SU-DHL-6 (cell line): ENCODE measurements around the gene TMEM117.

Experiments used
- H2AFZ ChIP-seq: fragments of 200-600 bp; sonication (generic); 2 replicates; pipeline ENCODE4 v1.6.1; 2014; ENCODE audit warnings: low read depth, mild to moderate bottlenecking, moderate library complexity, mixed read lengths, antibody characterized with exemption, low read length; ENCODE audit not compliant: severe bottlenecking
- H3F3A ChIP-seq: fragments of 200-600 bp; shearing (Covaris generic); 2 replicates; pipeline ENCODE4 v1.6.0; 2016; ENCODE audit warnings: antibody characterized with exemption, mild to moderate bottlenecking; ENCODE audit not compliant: insufficient read depth
- H3K27ac ChIP-seq: fragments of 200-600 bp; sonication (generic); 2 replicates; pipeline ENCODE4 v1.5.1; 2016; ENCODE audit warnings: low read depth, mild to moderate bottlenecking, low read length, moderate library complexity, mixed read lengths
- H3K27me3 ChIP-seq: fragments of 200-600 bp; sonication (generic), shearing (Covaris generic); 2 replicates; pipeline ENCODE4 v1.6.0; 2014; ENCODE audit warnings: mild to moderate bottlenecking, low read length
- H3K36me3 ChIP-seq: fragments of 200-600 bp; sonication (generic); 2 replicates; pipeline ENCODE4 v1.6.1; 2014; ENCODE audit warnings: mild to moderate bottlenecking, low read length, mixed read lengths
- H3K4me2 ChIP-seq: fragments of 300-600, 200-600 bp; shearing (Covaris generic), sonication (generic); 2 replicates; pipeline ENCODE4 v1.6.0; 2014; ENCODE audit warnings: low read length, low read depth, mild to moderate bottlenecking; ENCODE audit not compliant: poor library complexity, severe bottlenecking
- H3K4me3 ChIP-seq: fragments of 200-600 bp; sonication (generic); 2 replicates; pipeline ENCODE4 v1.5.1; 2014; ENCODE audit warnings: antibody characterized with exemption, low read length, mild to moderate bottlenecking, mixed read lengths; ENCODE audit not compliant: insufficient read depth, poor library complexity, severe bottlenecking
- H3K79me2 ChIP-seq: fragments of 200-600 bp; sonication (generic); 2 replicates; pipeline ENCODE4 v1.6.1; 2014; ENCODE audit warnings: mild to moderate bottlenecking, low read length, moderate library complexity; ENCODE audit not compliant: insufficient read depth
- H3K9ac ChIP-seq: fragments of 200-600 bp; sonication (generic); 2 replicates; pipeline ENCODE4 v1.7.0; 2014; ENCODE audit warnings: mild to moderate bottlenecking, low read length
- H3K9me2 ChIP-seq: fragments of 200-600 bp; sonication (generic); replicated peaks from 2 replicates; pipeline ENCODE4 v1.6.1; 2014; ENCODE audit warnings: low read length; ENCODE audit not compliant: insufficient read depth
- H3K9me3 ChIP-seq: fragments of 200-600 bp; sonication (generic); 2 replicates; pipeline ENCODE4 v1.6.1; 2014; ENCODE audit warnings: low read length, mixed read lengths; ENCODE audit not compliant: insufficient read depth
- H4K20me1 ChIP-seq: fragments of 200-600 bp; sonication (generic); 2 replicates; pipeline ENCODE4 v1.6.1; 2014; ENCODE audit warnings: low read depth, mild to moderate bottlenecking, antibody characterized with exemption, low read length, moderate library complexity, mixed read lengths
- CTCF ChIP-seq: fragments of 200-600 bp; sonication (generic); IDR thresholded peaks from one replicate; pipeline ENCODE4 v1.5.1; 2017; ENCODE audit warnings: antibody characterized with exemption, mild to moderate bottlenecking, low read length, moderate library complexity; ENCODE audit not compliant: insufficient read depth, poor library complexity, severe bottlenecking
- EZH2phosphoT487 ChIP-seq: fragments of 200-600 bp; sonication (generic), shearing (Covaris generic); conservative IDR thresholded peaks from 2 replicates; pipeline ENCODE4 v1.6.1; 2018; ENCODE audit warnings: mild to moderate bottlenecking, antibody characterized with exemption, low read length, moderate library complexity, mixed read lengths

Gene TMEM117

DNA sequence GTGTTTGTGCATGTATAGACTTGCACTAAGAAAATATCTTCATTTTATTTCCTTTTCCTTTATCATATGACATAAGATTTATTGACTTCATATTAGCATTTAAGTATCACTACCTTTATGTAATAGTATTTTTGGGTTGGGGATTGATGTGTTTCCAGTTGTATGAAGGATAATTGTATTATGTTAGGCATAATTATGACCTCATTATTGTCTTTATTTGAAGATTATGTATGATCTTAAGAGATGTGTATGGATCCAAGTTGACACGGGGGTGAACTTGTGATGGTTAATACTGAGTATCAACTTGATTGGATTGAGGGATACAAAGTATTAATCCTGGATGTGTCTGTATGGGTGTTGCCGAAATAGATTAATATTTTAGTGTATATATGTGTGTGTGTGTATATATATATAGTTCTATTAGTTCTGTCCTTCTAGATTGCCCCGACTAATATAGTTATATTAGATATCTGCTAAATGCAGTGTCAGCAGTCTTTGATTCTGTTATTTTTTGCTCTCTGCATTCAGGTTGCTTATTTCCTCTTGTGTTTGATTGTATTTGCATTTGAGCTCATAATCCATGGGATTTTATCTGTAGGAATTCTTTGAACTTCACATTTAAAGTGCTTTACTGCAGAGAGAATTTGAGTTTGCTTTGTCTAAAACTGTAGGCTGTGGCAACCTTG lies 211.0 kb downstream of the TMEM117 start:
- H2AFZ ChIP-seq = no peak overlapping the region
- H3K9ac ChIP-seq = no peak overlapping the region
- no peaks in the 10 kb centered on the region for H3F3A ChIP-seq
- H3K4me2 ChIP-seq = no peak overlapping the region
- no peak overlapping the region for H3K27ac ChIP-seq
- H4K20me1 ChIP-seq = no peaks in the 10 kb centered on the region
- no peaks in the 10 kb centered on the region for H3K79me2 ChIP-seq
- H3K4me3 ChIP-seq = no peak overlapping the region
- no peak for TF ChIP-seq CTCF
- TF ChIP-seq EZH2phosphoT487 = no peak
- H3K27me3 ChIP-seq = no peaks in the 10 kb centered on the region
- no peaks in the 10 kb centered on the region for H3K36me3 ChIP-seq
- no peaks in the 10 kb centered on the region for H3K9me2 ChIP-seq
- H3K9me3 ChIP-seq = no peaks in the 10 kb centered on the region

GRCh38 chr12:44052554-44052953 lies 216.7 kb downstream of the TMEM117 start:
- H3K9me2 ChIP-seq = no peaks in the 10 kb centered on the region
- H3K9ac ChIP-seq = no peak overlapping the region
- H3K4me3 ChIP-seq = no peak overlapping the region
- H3F3A ChIP-seq = no peaks in the 10 kb centered on the region
- TF ChIP-seq CTCF = no peak
- no peak for TF ChIP-seq EZH2phosphoT487
- no peaks in the 10 kb centered on the region for H3K27me3 ChIP-seq
- H2AFZ ChIP-seq = no peak overlapping the region
- no peaks in the 10 kb centered on the region for H4K20me1 ChIP-seq
- no peaks in the 10 kb centered on the region for H3K9me3 ChIP-seq
- no peaks in the 10 kb centered on the region for H3K36me3 ChIP-seq
- H3K4me2 ChIP-seq = no peak overlapping the region
- no peaks in the 10 kb centered on the region for H3K79me2 ChIP-seq
- no peak overlapping the region for H3K27ac ChIP-seq

DNA sequence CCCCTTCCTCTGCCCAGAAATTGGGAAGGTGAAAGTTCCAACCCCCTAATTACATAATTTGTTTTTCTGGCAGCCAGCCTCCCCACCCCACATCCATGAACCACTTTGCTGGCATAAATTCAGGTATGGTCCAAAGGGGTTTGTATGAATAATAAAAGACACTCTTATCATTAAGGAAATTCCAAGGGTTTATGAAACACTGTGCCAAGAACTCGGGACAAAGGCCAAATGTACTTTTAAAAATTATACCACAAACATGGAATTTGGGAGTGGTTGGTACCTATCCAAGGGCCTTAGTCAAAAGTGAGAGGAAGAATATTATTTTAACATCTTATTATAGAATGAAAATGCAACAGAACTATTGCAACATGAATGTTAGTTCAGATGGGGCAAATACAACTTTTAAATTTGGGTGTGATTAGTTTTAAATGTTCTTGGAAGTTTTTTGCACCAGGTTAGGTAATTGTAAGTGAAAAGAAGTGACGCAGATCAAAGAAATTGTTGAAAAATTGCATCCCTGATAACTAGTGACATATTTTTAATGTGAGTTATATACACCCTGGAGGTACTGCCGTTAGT lies 217.8 kb downstream of the TMEM117 start:
- Histone ChIP-seq H3K9me3 (no peaks in the 10 kb centered on the region), H3K27me3 (no peaks in the 10 kb centered on the region), H3K9me2 (no peaks in the 10 kb centered on the region), H3K79me2 (no peaks in the 10 kb centered on the region), H3F3A (no peaks in the 10 kb centered on the region), H3K9ac (no peak overlapping the region), H2AFZ (no peak overlapping the region), H3K36me3 (no peaks in the 10 kb centered on the region), H3K27ac (no peak overlapping the region), H3K4me2 (no peak overlapping the region), H4K20me1 (no peaks in the 10 kb centered on the region), H3K4me3 (no peak overlapping the region)
- no peak for TF ChIP-seq EZH2phosphoT487

GRCh38 chr12:44054281-44054680 lies 218.4 kb downstream of the TMEM117 start:
- TF ChIP-seq CTCF = no peak
- no peak for TF ChIP-seq EZH2phosphoT487
- no peak overlapping the region for H3K4me3 ChIP-seq
- no peaks in the 10 kb centered on the region for H3K27me3 ChIP-seq
- H3K27ac ChIP-seq = no peak overlapping the region
- no peaks in the 10 kb centered on the region for H3K79me2 ChIP-seq
- H2AFZ ChIP-seq = no peak overlapping the region
- H3K9ac ChIP-seq = no peak overlapping the region
- no peaks in the 10 kb centered on the region for H3K9me3 ChIP-seq
- no peaks in the 10 kb centered on the region for H3F3A ChIP-seq
- H3K36me3 ChIP-seq = no peaks in the 10 kb centered on the region
- no peaks in the 10 kb centered on the region for H4K20me1 ChIP-seq
- H3K9me2 ChIP-seq = no peaks in the 10 kb centered on the region
- H3K4me2 ChIP-seq = no peak overlapping the region
